Measurements from ENCODE around the gene MACF1. TPM values are rescaled to one million over a fixed set of nuclear protein-coding genes. Genes with fewer than 3 reads are reported as not detected.
A peak's percentile ranks its signal among the peaks of the same experiment; 100 is the strongest.

The MACF1 gene
- total and polyA plus RNA-seq, 2 of the 13 experiments (the other 11 are each of a cell fraction or from before 2014, with no cell fraction given) = 36.7 to 65.4 TPM

- TF ChIP-seq, protein P1, sequence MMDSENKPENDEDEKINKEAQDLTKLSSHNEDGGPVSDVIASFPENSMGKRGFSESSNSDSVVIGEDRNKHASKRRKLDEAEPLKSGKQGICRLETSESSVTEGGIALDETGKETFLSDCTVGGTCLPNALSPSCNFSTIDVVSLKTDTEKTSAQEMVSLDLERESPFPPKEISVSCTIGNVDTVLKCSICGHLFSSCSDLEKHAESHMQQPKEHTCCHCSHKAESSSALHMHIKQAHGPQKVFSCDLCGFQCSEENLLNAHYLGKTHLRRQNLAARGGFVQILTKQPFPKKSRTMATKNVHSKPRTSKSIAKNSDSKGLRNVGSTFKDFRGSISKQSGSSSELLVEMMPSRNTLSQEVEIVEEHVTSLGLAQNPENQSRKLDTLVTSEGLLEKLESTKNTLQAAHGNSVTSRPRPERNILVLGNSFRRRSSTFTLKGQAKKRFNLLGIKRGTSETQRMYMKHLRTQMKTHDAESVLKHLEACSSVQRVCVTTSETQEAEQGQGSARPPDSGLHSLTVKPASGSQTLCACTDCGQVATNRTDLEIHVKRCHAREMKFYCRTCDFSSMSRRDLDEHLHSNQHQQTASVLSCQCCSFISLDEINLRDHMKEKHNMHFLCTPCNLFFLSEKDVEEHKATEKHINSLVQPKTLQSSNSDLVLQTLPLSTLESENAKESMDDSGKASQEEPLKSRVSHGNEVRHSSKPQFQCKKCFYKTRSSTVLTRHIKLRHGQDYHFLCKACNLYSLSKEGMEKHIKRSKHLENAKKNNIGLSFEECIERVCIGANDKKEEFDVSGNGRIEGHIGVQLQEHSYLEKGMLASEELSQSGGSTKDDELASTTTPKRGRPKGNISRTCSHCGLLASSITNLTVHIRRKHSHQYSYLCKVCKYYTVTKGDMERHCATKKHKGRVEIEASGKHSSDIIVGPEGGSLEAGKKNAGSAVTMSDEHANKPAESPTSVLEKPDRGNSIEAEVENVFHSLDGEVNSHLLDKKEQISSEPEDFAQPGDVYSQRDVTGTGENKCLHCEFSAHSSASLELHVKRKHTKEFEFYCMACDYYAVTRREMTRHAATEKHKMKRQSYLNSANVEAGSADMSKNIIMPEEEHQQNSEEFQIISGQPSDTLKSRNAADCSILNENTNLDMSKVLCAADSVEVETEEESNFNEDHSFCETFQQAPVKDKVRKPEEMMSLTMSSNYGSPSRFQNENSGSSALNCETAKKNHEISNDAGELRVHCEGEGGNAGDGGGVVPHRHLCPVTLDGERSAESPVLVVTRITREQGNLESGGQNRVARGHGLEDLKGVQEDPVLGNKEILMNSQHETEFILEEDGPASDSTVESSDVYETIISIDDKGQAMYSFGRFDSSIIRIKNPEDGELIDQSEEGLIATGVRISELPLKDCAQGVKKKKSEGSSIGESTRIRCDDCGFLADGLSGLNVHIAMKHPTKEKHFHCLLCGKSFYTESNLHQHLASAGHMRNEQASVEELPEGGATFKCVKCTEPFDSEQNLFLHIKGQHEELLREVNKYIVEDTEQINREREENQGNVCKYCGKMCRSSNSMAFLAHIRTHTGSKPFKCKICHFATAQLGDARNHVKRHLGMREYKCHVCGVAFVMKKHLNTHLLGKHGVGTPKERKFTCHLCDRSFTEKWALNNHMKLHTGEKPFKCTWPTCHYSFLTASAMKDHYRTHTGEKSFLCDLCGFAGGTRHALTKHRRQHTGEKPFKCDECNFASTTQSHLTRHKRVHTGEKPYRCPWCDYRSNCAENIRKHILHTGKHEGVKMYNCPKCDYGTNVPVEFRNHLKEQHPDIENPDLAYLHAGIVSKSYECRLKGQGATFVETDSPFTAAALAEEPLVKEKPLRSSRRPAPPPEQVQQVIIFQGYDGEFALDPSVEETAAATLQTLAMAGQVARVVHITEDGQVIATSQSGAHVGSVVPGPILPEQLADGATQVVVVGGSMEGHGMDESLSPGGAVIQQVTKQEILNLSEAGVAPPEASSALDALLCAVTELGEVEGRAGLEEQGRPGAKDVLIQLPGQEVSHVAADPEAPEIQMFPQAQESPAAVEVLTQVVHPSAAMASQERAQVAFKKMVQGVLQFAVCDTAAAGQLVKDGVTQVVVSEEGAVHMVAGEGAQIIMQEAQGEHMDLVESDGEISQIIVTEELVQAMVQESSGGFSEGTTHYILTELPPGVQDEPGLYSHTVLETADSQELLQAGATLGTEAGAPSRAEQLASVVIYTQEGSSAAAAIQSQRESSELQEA (CRISPR knock-in tag; IDR thresholded peaks at IDR 0.05; ENCODE audit: not compliant biosample characterization) = no peak
- TF ChIP-seq YEATS4 (CRISPR knock-in tag; IDR thresholded peaks at IDR 0.05; ENCODE audit: borderline replicate concordance) (0 out of 2 replicates have a peak, but pooled peaks have one; percentile 38), MEF2D (CRISPR knock-in tag; IDR thresholded peaks at IDR 0.05) (no peak), CENPBD1 (CRISPR knock-in tag; IDR thresholded peaks at IDR 0.05; ENCODE audit: borderline replicate concordance, low read depth) (no peak), CREB1 (IDR thresholded peaks at IDR 0.05) (no peak), CREB1 (CRISPR knock-in tag; IDR thresholded peaks at IDR 0.05) (no peak), ZC3H4 (CRISPR knock-in tag; IDR thresholded peaks at IDR 0.05; ENCODE audit: borderline replicate concordance) (no peak), MLLT10 (CRISPR knock-in tag; IDR thresholded peaks at IDR 0.05) (no peak), ZNF530 (CRISPR knock-in tag; IDR thresholded peaks at IDR 0.05; ENCODE audit: low read depth) (no peak), HOXA3 (CRISPR knock-in tag; IDR thresholded peaks at IDR 0.05) (0 out of 2 replicates have a peak, but pooled peaks have one; percentile 3), KMT2A (CRISPR knock-in tag; IDR thresholded peaks at IDR 0.05) (no peak; the same call in 1 of the 2 replicates), HMGXB3 (CRISPR knock-in tag; IDR thresholded peaks at IDR 0.05; ENCODE audit: borderline replicate concordance) (no peak)
- TF ChIP-seq, protein P2, sequence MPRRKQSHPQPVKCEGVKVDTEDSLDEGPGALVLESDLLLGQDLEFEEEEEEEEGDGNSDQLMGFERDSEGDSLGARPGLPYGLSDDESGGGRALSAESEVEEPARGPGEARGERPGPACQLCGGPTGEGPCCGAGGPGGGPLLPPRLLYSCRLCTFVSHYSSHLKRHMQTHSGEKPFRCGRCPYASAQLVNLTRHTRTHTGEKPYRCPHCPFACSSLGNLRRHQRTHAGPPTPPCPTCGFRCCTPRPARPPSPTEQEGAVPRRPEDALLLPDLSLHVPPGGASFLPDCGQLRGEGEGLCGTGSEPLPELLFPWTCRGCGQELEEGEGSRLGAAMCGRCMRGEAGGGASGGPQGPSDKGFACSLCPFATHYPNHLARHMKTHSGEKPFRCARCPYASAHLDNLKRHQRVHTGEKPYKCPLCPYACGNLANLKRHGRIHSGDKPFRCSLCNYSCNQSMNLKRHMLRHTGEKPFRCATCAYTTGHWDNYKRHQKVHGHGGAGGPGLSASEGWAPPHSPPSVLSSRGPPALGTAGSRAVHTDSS (CRISPR knock-in tag; conservative IDR thresholded peaks at IDR 0.05) = no peak
Observed at GRCh38 chr1:39409055-39409816, 204.7 kb downstream of the MACF1 start (continued).

Measured in HepG2 (cell line).